GM04503 (cell line): ENCODE measurements around the gene OR2D2.
"Not testable (repeated sequence)": the region's sequence is repeated elsewhere in the genome, so short reads cannot be mapped to it uniquely, and the experiment has no call there.

Experiments
- DNase-seq: peaks from one replicate; pipeline ENCODE4 v3.0.0-alpha.2; 2012; ENCODE audit warnings: low read depth

OR2D2 gene

GRCh38 chr11:6892400-6892799 is at the start of gene OR2D2:
Gene OR2D2 (minus strand): TSS chr11:6892500. CDS start chr11:6892500, 0 bp downstream.
- no peak for DNase-seq

GRCh38 chr11:6941970-6942369 is 49.7 kb upstream of the OR2D2 start:
- no peak for DNase-seq

- no peak for DNase-seq
These were observed 39.8 kb upstream of the OR2D2 start for GRCh38 chr11:6932145-6932544.

GRCh38 chr11:6931146-6931713 is 38.9 kb upstream of the OR2D2 start:
- peak; percentile 13 for DNase-seq

- no peak for DNase-seq
These were observed 36.6 kb upstream of the OR2D2 start for GRCh38 chr11:6928916-6929315.

- no peak for DNase-seq
These were observed 34.8 kb upstream of the OR2D2 start for GRCh38 chr11:6927030-6927617.

- DNase-seq, result peak; percentile 30
These were observed 34.1 kb upstream of the OR2D2 start, which contains the start of gene ZNF215 for GRCh38 chr11:6926208-6927029. Gene ZNF215 (plus strand): TSS chr11:6926426. CDS start chr11:6932273, 5,847 bp downstream.

- no peak for DNase-seq
These were observed 33.4 kb upstream of the OR2D2 start for GRCh38 chr11:6925636-6926207.

GRCh38 chr11:6925007-6925577 is 32.8 kb upstream of the OR2D2 start:
- no peak for DNase-seq

- no peak for DNase-seq
These were observed 28.4 kb upstream of the OR2D2 start, which contains the start of gene OR2D3 for GRCh38 chr11:6920702-6921101. Gene OR2D3 (plus strand): TSS chr11:6921002. CDS start chr11:6921002, 0 bp downstream.

GRCh38 chr11:6919698-6920097 is 27.4 kb upstream of the OR2D2 start:
- no peak for DNase-seq

- DNase-seq, result no peak
These were observed 19.6 kb upstream of the OR2D2 start for GRCh38 chr11:6911948-6912347.

- DNase-seq, result no peak
These were observed 19.1 kb upstream of the OR2D2 start for GRCh38 chr11:6911378-6911777.

- not testable (repeated sequence) for DNase-seq
These were observed 12.5 kb upstream of the OR2D2 start for GRCh38 chr11:6904804-6905203.

GRCh38 chr11:6900327-6900999 is 8.2 kb upstream of the OR2D2 start:
- no peak for DNase-seq

- no peak for DNase-seq
These were observed 6.6 kb upstream of the OR2D2 start for GRCh38 chr11:6898911-6899310.

GRCh38 chr11:6895010-6895409 is 2.7 kb upstream of the OR2D2 start:
- DNase-seq, result no peak

- DNase-seq, result no peak
These were observed 1.8 kb upstream of the OR2D2 start for GRCh38 chr11:6894097-6894496.

GRCh38 chr11:6889835-6890234 is 2.5 kb downstream of the OR2D2 start:
- no peak for DNase-seq

- DNase-seq, result no peak
These were observed 3.5 kb downstream of the OR2D2 start for GRCh38 chr11:6888830-6889229.

GRCh38 chr11:6887711-6888110 is 4.6 kb downstream of the OR2D2 start:
- DNase-seq, result not testable (repeated sequence)

- no peak for DNase-seq
These were observed 9.5 kb downstream of the OR2D2 start for GRCh38 chr11:6882751-6883150.
